GM21515 (cell line): ENCODE data around the gene DOK1.

ENCODE experiments used
- ATAC-seq: cut with Tn5 transposase; IDR thresholded peaks from one replicate; pipeline ENCODE4 v1.9.1; 2021; ENCODE audit not compliant: unreplicated experiment

DOK1 gene

GRCh38 chr2:74597410-74597809 is 42.9 kb downstream of the DOK1 start:
- no peak for ATAC-seq

- no peak for ATAC-seq
These were observed 45.2 kb downstream of the DOK1 start for GRCh38 chr2:74599676-74600075.

GRCh38 chr2:74602586-74603281 is 48.2 kb downstream of the DOK1 start:
- no peak for ATAC-seq

GRCh38 chr2:74603282-74604000 is 48.9 kb downstream of the DOK1 start:
- ATAC-seq: no peak

- ATAC-seq: no peak
These were observed 52.4 kb downstream of the DOK1 start for GRCh38 chr2:74606927-74607326.
